PFSK-1 (cell line): ENCODE results near the gene DYNLT5.

Experiments used
- FOXP2 ChIP-seq: optimal IDR thresholded peaks from 2 replicates; pipeline ENCODE3; 2011; ENCODE audit warnings: borderline replicate concordance, control low read depth, inconsistent platforms; ENCODE audit not compliant: insufficient read depth; ENCODE audit errors: extremely low read length, extremely low read depth
- POLR2AphosphoS5 ChIP-seq: IDR thresholded peaks from 2 replicates; pipeline ENCODE4 v1.6.1; 2012; ENCODE audit warnings: low read depth, mild to moderate bottlenecking, control low read depth, low read length, moderate library complexity
- SIN3A ChIP-seq: IDR thresholded peaks from 2 replicates; pipeline ENCODE4 v1.6.1; 2012; ENCODE audit warnings: mild to moderate bottlenecking, low read length, moderate library complexity, borderline replicate concordance; ENCODE audit not compliant: insufficient read depth
- TAF1 ChIP-seq: IDR thresholded peaks from 2 replicates; pipeline ENCODE4 v1.6.1; 2012; ENCODE audit warnings: low read length, control low read depth, borderline replicate concordance; ENCODE audit not compliant: insufficient read depth
- TF ChIP-seq, protein P1 (sequence below), 2 experiments: IDR thresholded peaks; 2 replicates each; pipeline versions ENCODE4 v1.6.1 to v1.8.0; 2011 to 2012; ENCODE audit warnings: low read depth in 2 of 2, low read length in 2 of 2, control low read depth in 1 of 2, inconsistent platforms in 1 of 2, mild to moderate bottlenecking in 1 of 2, moderate library complexity in 1 of 2; ENCODE audit not compliant: insufficient read depth in 1 of 2

DYNLT5 gene

DNA sequence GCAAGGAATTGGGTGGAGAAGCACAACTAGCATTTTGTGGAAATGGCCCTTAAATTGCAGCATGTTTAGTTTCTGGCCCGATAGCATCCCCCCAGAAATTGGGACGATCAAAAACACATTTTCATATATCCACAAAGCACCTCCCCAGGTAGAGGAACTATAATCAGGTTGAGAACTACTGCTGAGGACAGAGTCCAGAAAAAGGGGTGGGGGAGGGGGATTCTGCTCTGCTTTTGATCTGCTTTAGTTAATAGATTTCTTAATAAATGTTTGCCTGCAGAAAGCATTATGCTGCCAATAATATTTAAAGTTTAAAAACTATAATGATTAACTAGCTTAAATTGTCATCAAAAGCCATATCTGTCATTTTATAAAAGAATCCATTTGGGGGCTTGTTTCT, 14.4 kb upstream of the DYNLT5 start:
- TF ChIP-seq TAF1 (no peak), SIN3A (no peak), POLR2AphosphoS5 (no peak), FOXP2 (no peak)
- TF ChIP-seq, protein P1, sequence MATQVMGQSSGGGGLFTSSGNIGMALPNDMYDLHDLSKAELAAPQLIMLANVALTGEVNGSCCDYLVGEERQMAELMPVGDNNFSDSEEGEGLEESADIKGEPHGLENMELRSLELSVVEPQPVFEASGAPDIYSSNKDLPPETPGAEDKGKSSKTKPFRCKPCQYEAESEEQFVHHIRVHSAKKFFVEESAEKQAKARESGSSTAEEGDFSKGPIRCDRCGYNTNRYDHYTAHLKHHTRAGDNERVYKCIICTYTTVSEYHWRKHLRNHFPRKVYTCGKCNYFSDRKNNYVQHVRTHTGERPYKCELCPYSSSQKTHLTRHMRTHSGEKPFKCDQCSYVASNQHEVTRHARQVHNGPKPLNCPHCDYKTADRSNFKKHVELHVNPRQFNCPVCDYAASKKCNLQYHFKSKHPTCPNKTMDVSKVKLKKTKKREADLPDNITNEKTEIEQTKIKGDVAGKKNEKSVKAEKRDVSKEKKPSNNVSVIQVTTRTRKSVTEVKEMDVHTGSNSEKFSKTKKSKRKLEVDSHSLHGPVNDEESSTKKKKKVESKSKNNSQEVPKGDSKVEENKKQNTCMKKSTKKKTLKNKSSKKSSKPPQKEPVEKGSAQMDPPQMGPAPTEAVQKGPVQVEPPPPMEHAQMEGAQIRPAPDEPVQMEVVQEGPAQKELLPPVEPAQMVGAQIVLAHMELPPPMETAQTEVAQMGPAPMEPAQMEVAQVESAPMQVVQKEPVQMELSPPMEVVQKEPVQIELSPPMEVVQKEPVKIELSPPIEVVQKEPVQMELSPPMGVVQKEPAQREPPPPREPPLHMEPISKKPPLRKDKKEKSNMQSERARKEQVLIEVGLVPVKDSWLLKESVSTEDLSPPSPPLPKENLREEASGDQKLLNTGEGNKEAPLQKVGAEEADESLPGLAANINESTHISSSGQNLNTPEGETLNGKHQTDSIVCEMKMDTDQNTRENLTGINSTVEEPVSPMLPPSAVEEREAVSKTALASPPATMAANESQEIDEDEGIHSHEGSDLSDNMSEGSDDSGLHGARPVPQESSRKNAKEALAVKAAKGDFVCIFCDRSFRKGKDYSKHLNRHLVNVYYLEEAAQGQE (IDR thresholded peaks at IDR 0.05; ENCODE audit: insufficient read depth in 1 of 2, low read depth in 2 of 2, low read length in 2 of 2): no peak

DNA sequence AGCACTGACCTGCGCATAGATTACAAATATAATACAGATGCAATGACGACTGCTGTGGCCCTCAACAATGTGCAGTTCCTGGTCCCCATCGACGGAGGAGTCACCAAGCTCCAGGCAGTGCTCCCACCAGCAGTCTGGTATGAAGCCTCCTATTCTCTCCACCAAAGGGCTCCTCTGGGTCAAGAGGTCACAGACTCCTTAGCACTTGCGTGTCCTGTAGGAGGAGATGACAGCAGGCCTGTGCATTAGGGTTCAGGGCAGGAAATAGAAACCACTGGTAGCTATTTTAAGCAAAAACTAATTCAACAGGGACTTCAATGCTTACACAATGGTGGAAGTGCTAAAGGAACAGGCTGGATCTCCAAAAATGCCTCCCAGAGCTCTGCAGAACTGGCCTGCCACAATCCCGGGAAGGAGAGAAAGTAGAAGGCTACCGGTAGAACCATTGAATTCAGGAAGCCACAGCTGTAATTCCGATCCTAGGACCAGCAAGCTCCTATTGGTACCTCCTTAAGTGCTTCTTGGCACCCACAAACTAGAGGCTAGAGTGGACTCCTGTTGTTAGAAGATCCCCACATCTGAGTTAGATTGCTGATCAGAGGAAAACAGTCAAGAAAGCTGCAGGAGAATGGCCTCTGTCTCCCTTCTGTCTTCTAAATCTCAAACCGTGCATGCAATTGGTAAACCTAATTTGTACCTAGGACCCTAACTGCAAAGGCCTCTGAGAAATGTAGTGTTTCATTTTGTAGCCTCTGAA, 12.7 kb upstream of the DYNLT5 start:
- no peak for TF ChIP-seq TAF1
- TF ChIP-seq POLR2AphosphoS5: no peak
- no peak for TF ChIP-seq SIN3A
- TF ChIP-seq, protein P1 (IDR thresholded peaks at IDR 0.05; ENCODE audit: insufficient read depth in 1 of 2, low read depth in 2 of 2, low read length in 2 of 2): no peak
- no peak for TF ChIP-seq FOXP2

DNA sequence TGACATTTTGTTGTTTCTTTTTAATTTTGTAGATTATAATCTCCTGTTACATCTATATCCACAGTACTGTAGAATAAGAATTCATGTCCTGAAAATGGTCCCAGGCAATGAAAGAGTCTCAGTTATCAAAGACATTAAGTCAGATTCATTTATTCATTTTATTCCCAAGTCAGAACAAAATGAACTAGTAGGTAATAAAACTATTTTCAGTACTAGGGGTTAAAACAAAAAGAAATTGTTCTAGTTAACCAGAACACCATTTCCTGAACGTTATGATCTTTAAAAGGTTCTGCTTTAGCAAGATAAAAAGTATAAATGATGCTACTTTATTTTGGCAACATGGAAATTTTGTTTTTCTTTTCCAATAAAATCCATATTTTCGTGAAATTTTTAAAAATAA, 6.8 kb upstream of the DYNLT5 start:
- no peak for TF ChIP-seq POLR2AphosphoS5
- TF ChIP-seq TAF1: no peak
- TF ChIP-seq, protein P1 (IDR thresholded peaks at IDR 0.05; ENCODE audit: insufficient read depth in 1 of 2, low read depth in 2 of 2, low read length in 2 of 2): no peak
- no peak for TF ChIP-seq SIN3A
- TF ChIP-seq FOXP2: no peak

DNA sequence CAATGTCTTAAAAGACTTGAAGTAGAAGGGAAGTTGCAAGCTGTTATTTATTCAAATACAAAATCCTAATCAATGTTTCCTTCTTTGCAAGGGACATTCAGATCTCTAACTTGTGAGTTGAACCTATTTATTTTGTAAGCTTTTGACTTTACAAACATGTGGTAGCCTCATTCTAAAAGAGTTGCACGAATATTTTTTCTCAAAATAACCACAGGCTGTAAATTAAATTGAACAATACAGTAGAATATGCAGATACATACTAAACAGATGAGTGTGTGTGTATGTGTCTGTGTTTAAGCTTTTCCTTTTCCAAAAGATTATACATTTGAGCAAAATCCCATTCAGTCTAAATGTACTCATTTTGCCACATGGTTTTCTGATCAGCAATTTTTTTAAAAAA, 4.8 kb upstream of the DYNLT5 start:
- TF ChIP-seq SIN3A: no peak
- TF ChIP-seq, protein P1 (IDR thresholded peaks at IDR 0.05; ENCODE audit: insufficient read depth in 1 of 2, low read depth in 2 of 2, low read length in 2 of 2): no peak
- TF ChIP-seq TAF1: no peak
